H9 (cell line): ENCODE data around the gene TEX51. TPM values are rescaled to one million over a fixed set of nuclear protein-coding genes. Genes with fewer than 3 reads are reported as not detected.

Experiments used
- DNase-seq: peaks from one replicate; pipeline ENCODE4 v3.0.0-alpha.2; 2017
- H2AFZ ChIP-seq: one replicate; pipeline ENCODE4 v1.6.1; 2013; ENCODE audit warnings: mild to moderate bottlenecking, low read length, control low read depth, moderate library complexity
- H2AK5ac ChIP-seq: 2 replicates; pipeline ENCODE4 v1.6.1; 2013; ENCODE audit warnings: low read length, control low read depth, mixed read lengths; ENCODE audit not compliant: insufficient read length
- H2BK120ac ChIP-seq: one replicate; pipeline ENCODE4 v1.6.1; 2013; ENCODE audit warnings: low read depth, mild to moderate bottlenecking, low read length, control low read depth, inconsistent platforms; ENCODE audit not compliant: poor library complexity, severe bottlenecking
- H2BK12ac ChIP-seq: 2 replicates; pipeline ENCODE4 v1.6.1; 2013; ENCODE audit warnings: low read length, control low read depth, mixed read lengths, low read depth; ENCODE audit not compliant: insufficient read length
- H2BK15ac ChIP-seq: 2 replicates; pipeline ENCODE4 v1.6.1; 2013; ENCODE audit warnings: low read depth, low read length, control low read depth
- H2BK20ac ChIP-seq: one replicate; pipeline ENCODE4 v1.6.1; 2013; ENCODE audit warnings: low read depth, mild to moderate bottlenecking, low read length, control low read depth, inconsistent platforms; ENCODE audit not compliant: poor library complexity, severe bottlenecking
- H2BK5ac ChIP-seq: 2 replicates; pipeline ENCODE4 v1.6.1; 2013; ENCODE audit warnings: low read length, control low read depth, mixed read lengths; ENCODE audit not compliant: insufficient read length
- H3K14ac ChIP-seq: 2 replicates; pipeline ENCODE4 v1.6.1; 2013; ENCODE audit warnings: low read length, control low read depth; ENCODE audit not compliant: insufficient read depth
- H3K18ac ChIP-seq: 2 replicates; pipeline ENCODE4 v1.6.1; 2013; ENCODE audit warnings: low read depth, mild to moderate bottlenecking, mixed read lengths, low read length, control low read depth; ENCODE audit not compliant: insufficient read length
- H3K23ac ChIP-seq: 2 replicates; pipeline ENCODE4 v1.6.1; 2013; ENCODE audit warnings: low read length, control low read depth, mixed read lengths, low read depth; ENCODE audit not compliant: insufficient read length
- H3K23me2 ChIP-seq: 2 replicates; pipeline ENCODE4 v1.6.1; 2013; ENCODE audit warnings: low read depth, mild to moderate bottlenecking, mixed read lengths, low read length, control low read depth; ENCODE audit not compliant: insufficient read length, poor library complexity, severe bottlenecking
- H3K27ac ChIP-seq: 2 replicates; pipeline ENCODE4 v1.5.1; 2013; ENCODE audit warnings: low read length, control low read depth, mixed read lengths, low read depth; ENCODE audit not compliant: insufficient read length
- H3K27me3 ChIP-seq: 2 replicates; pipeline ENCODE4 v1.6.1; 2013; ENCODE audit warnings: low read length, control low read depth, inconsistent platforms; ENCODE audit not compliant: insufficient read depth
- H3K4ac ChIP-seq: 2 replicates; pipeline ENCODE4 v1.6.1; 2013; ENCODE audit warnings: low read depth, mild to moderate bottlenecking, control low read depth, inconsistent platforms, low read length, moderate library complexity
- H3K4me1 ChIP-seq: 2 replicates; pipeline ENCODE4 v1.6.1; 2013; ENCODE audit warnings: low read length, control low read depth, inconsistent platforms; ENCODE audit not compliant: insufficient read depth
- H3K4me2 ChIP-seq: 2 replicates; pipeline ENCODE4 v1.6.1; 2013; ENCODE audit warnings: low read length, control low read depth, mixed read lengths; ENCODE audit not compliant: insufficient read length, insufficient read depth
- H3K56ac ChIP-seq: 2 replicates; pipeline ENCODE4 v1.6.1; 2013; ENCODE audit warnings: low read depth, mild to moderate bottlenecking, mixed read lengths, low read length, control low read depth; ENCODE audit not compliant: insufficient read length
- H3K79me1 ChIP-seq: 2 replicates; pipeline ENCODE4 v1.6.1; 2013; ENCODE audit warnings: low read depth, mild to moderate bottlenecking, moderate library complexity, low read length, control low read depth, inconsistent platforms; ENCODE audit not compliant: insufficient read depth, poor library complexity, severe bottlenecking
- H3K79me2 ChIP-seq: 2 replicates; pipeline ENCODE4 v1.6.1; 2013; ENCODE audit warnings: low read length, control low read depth, inconsistent platforms; ENCODE audit not compliant: insufficient read depth
- H3K9ac ChIP-seq: 2 replicates; pipeline ENCODE4 v1.6.1; 2013; ENCODE audit warnings: low read length, control low read depth, mixed read lengths; ENCODE audit not compliant: insufficient read length; ENCODE audit errors: extremely low read depth
- H3K9me3 ChIP-seq: one replicate; pipeline ENCODE4 v1.6.1; 2013; ENCODE audit warnings: low read depth, low read length, inconsistent platforms; ENCODE audit not compliant: control insufficient read depth
- H3T11ph ChIP-seq: one replicate; pipeline ENCODE4 v1.6.1; 2013; ENCODE audit warnings: mild to moderate bottlenecking, low read length, control low read depth, inconsistent platforms
- H4K20me1 ChIP-seq: one replicate; pipeline ENCODE4 v1.6.1; 2013; ENCODE audit not compliant: control insufficient read depth, insufficient read length, insufficient read depth
- H4K5ac ChIP-seq: 2 replicates; pipeline ENCODE4 v1.6.1; 2013; ENCODE audit warnings: low read depth, mild to moderate bottlenecking, mixed read lengths, low read length, control low read depth; ENCODE audit not compliant: insufficient read length
- H4K8ac ChIP-seq: replicated peaks from 2 replicates; pipeline ENCODE4 v1.6.1; 2013; ENCODE audit warnings: low read length, control low read depth, mixed read lengths, low read depth; ENCODE audit not compliant: insufficient read length
- H4K91ac ChIP-seq: 2 replicates; pipeline ENCODE4 v1.6.1; 2013; ENCODE audit warnings: low read depth, mild to moderate bottlenecking, moderate library complexity, mixed read lengths, low read length, control low read depth; ENCODE audit not compliant: insufficient read length
- H3K27ac Mint-ChIP-seq, 3 experiments: 2 replicates in 2 of 3; 3 replicates in 1 of 3; pipeline ENCODE4 v1.8.0; 2020 to 2021; ENCODE audit warnings: mixed read lengths in 3 of 3, mild to moderate bottlenecking in 1 of 3, moderate library complexity in 1 of 3
- H3K27me3 Mint-ChIP-seq: 2 replicates; pipeline ENCODE4 v1.8.0; 2021; ENCODE audit warnings: low read depth, mild to moderate bottlenecking, moderate library complexity, mixed read lengths
- H3K36me3 Mint-ChIP-seq, 3 experiments: 2 replicates in 2 of 3; 3 replicates in 1 of 3; pipeline ENCODE4 v1.8.0; 2020 to 2021; ENCODE audit warnings: low read depth in 3 of 3, mixed read lengths in 3 of 3; ENCODE audit not compliant: insufficient read depth in 1 of 3
- H3K4me1 Mint-ChIP-seq, 2 experiments: 2 replicates each; pipeline ENCODE4 v1.8.0; 2020; ENCODE audit warnings: mixed read lengths in 2 of 2
- H3K4me3 Mint-ChIP-seq, 2 experiments: 2 replicates in 1 of 2; 3 replicates in 1 of 2; pipeline ENCODE4 v1.8.0; 2020 to 2021; ENCODE audit warnings: mild to moderate bottlenecking in 2 of 2, mixed read lengths in 2 of 2, moderate library complexity in 1 of 2
- H3K9me3 Mint-ChIP-seq, 2 experiments: 2 replicates in 1 of 2; 3 replicates in 1 of 2; pipeline ENCODE4 v1.8.0; 2020; ENCODE audit warnings: mild to moderate bottlenecking in 2 of 2, mixed read lengths in 2 of 2, moderate library complexity in 1 of 2
- CTCF ChIP-seq: fragments of 200-600 bp; sonication (generic); conservative IDR thresholded peaks from 3 replicates; pipeline ENCODE4 v1.8.0; 2021; ENCODE audit warnings: antibody characterized with exemption, mild to moderate bottlenecking
- WGBS: extraction: QIAGEN DNeasy Blood & Tissue Kit; methylation state at CpG from one replicate; pipeline ENCODE4 v1.1.7; 2013; ENCODE audit warnings: missing lambda C conversion rate, low lambda C conversion rate, mixed read lengths; ENCODE audit not compliant: insufficient read length; ENCODE audit errors: extremely low coverage; 5-methylcytosine and 5-hydroxymethylcytosine counted together
- total RNA-seq: library from RNA; stranded (reverse); gene quantifications from 2 replicates; pipeline ENCODE4 v1.2.1, GENCODE V29; 2021

Gene TEX51
- total RNA-seq, 1 experiment from 2014 or later = not detected

GRCh38 chr2:126888046-126888445 is 10.6 kb upstream of the TEX51 start:
- H4K5ac ChIP-seq = no peak overlapping the region
- no peak overlapping the region for H3K4ac ChIP-seq
- no peak overlapping the region for H2BK15ac ChIP-seq
- no peaks in the 10 kb centered on the region for H3K9me3 ChIP-seq
- Mint-ChIP-seq H3K4me1 (peaks cover 16 to 25% of the 10 kb centered on the region in 2 experiments), H3K9me3 (peaks cover 0 to 3% of the 10 kb centered on the region in 2 experiments; a peak in 1 of 5 replicates), H3K27me3 (peaks cover 24% of the 10 kb centered on the region), H3K36me3 (no peaks in the 10 kb centered on the region; a peak in 1 of 7 replicates), H3K27ac (no peak overlapping the region), H3K4me3 (no peak overlapping the region)
- no peak overlapping the region for H2AFZ ChIP-seq
- H2AK5ac ChIP-seq = no peak overlapping the region
- H3K56ac ChIP-seq = no peak overlapping the region
- no peak overlapping the region for H4K8ac ChIP-seq
- H3T11ph ChIP-seq = no peak overlapping the region
- no peaks in the 10 kb centered on the region for H4K20me1 ChIP-seq
- no peak overlapping the region for H3K23ac ChIP-seq
- no peak overlapping the region for H3K4me2 ChIP-seq
- H3K23me2 ChIP-seq = peaks cover 5% of the 10 kb centered on the region
- no peak for TF ChIP-seq CTCF
- no CpG with 5 or more reads among the region's 6 CpGs for WGBS
- H3K79me1 ChIP-seq = no peaks in the 10 kb centered on the region
- no peak overlapping the region for H3K14ac ChIP-seq
- no peak overlapping the region for H3K18ac ChIP-seq
- H4K91ac ChIP-seq = no peak overlapping the region
- H3K27ac ChIP-seq = no peak overlapping the region
- no peak for DNase-seq
- no peak overlapping the region for H2BK12ac ChIP-seq
- H3K27me3 ChIP-seq = no peaks in the 10 kb centered on the region
- no peak overlapping the region for H2BK5ac ChIP-seq
- H2BK20ac ChIP-seq = no peak overlapping the region
- H3K4me1 ChIP-seq = no peaks in the 10 kb centered on the region
- no peak overlapping the region for H3K9ac ChIP-seq
- no peaks in the 10 kb centered on the region for H3K79me2 ChIP-seq
- no peak overlapping the region for H2BK120ac ChIP-seq
